Parathyroid adenoma (tissue), 2 donors: Measurements from ENCODE around the gene TUBA4B.

ENCODE experiments used
- H2AFZ ChIP-seq: fragments of 300-600 bp; sonication (generic); one replicate; pipeline ENCODE4 v1.7.0; 2017; ENCODE audit warnings: antibody characterized with exemption, mild to moderate bottlenecking
- H3K27ac ChIP-seq: fragments of 300-600 bp; sonication (generic); one replicate; pipeline ENCODE4 v1.7.0; 2017
- H3K27me3 ChIP-seq: fragments of 300-600 bp; sonication (generic); one replicate; pipeline ENCODE4 v1.7.0; 2017; ENCODE audit warnings: low read length; ENCODE audit not compliant: control insufficient read depth, insufficient read depth
- H3K36me3 ChIP-seq: fragments of 300-600 bp; sonication (generic); one replicate; pipeline ENCODE4 v1.7.0; 2017; ENCODE audit warnings: low read length; ENCODE audit not compliant: control insufficient read depth, insufficient read depth
- H3K4me1 ChIP-seq: fragments of 300-600 bp; sonication (generic); one replicate; pipeline ENCODE4 v1.7.0; 2017; ENCODE audit warnings: control low read depth
- H3K4me2 ChIP-seq: fragments of 300-600 bp; sonication (generic); one replicate; pipeline ENCODE4 v1.7.0; 2017; ENCODE audit warnings: low read length
- H3K4me3 ChIP-seq: fragments of 300-600 bp; sonication (generic); one replicate; pipeline ENCODE4 v1.7.0; 2017; ENCODE audit warnings: low read depth, low read length
- H3K79me2 ChIP-seq: fragments of 300-600 bp; sonication (generic); one replicate; pipeline ENCODE4 v1.7.0; 2017; ENCODE audit warnings: control low read depth
- H3K9ac ChIP-seq: fragments of 300-600 bp; sonication (generic); one replicate; pipeline ENCODE4 v1.7.0; 2017; ENCODE audit warnings: mild to moderate bottlenecking
- H3K9me3 ChIP-seq: fragments of 300-600 bp; sonication (generic); one replicate; pipeline ENCODE4 v1.7.0; 2017; ENCODE audit warnings: low read length; ENCODE audit not compliant: control insufficient read depth
- CTCF ChIP-seq: fragments of 300-600 bp; sonication (generic); IDR thresholded peaks from one replicate; pipeline ENCODE4 v1.7.0; 2017; ENCODE audit warnings: antibody characterized with exemption, mild to moderate bottlenecking
- donor health status: primary hyperparathyroidism.

TUBA4B gene

DNA sequence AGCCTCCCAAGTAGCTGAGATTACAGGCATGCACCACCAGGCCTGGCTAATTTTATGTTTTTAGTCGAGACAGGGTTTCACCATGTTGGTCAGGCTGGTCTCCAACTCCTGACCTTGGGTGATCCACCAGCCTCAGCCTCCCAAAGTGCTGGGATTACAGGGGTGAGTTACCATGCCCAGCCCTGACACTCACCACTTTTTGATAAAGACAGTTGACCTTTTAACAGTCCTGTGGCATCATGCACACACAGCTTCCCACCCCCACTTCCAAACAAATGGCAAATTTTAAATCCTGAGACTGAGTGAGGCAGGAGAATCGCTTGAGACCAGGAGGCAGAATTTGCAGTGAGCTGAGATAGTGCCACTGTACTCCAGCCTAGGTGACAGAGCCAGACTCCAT lies 20.0 kb downstream of the TUBA4B start:
- Histone ChIP-seq H3K36me3 (no peaks in the 10 kb centered on the region), H3K4me3 (no peak overlapping the region), H3K79me2 (no peaks in the 10 kb centered on the region), H3K27ac (no peak overlapping the region), H3K27me3 (no peaks in the 10 kb centered on the region), H2AFZ (no peak overlapping the region), H3K4me1 (peaks cover 9% of the 10 kb centered on the region), H3K9me3 (no peaks in the 10 kb centered on the region), H3K4me2 (no peak overlapping the region), H3K9ac (no peak overlapping the region)
- no peak for TF ChIP-seq CTCF

- Histone ChIP-seq H3K27ac (peak overlapping the region; percentile 32), H2AFZ (peak overlapping the region; percentile 88), H3K4me1 (peaks cover 18% of the 10 kb centered on the region), H3K9ac (no peak overlapping the region), H3K4me3 (no peak overlapping the region), H3K9me3 (no peaks in the 10 kb centered on the region), H3K4me2 (no peak overlapping the region), H3K79me2 (no peaks in the 10 kb centered on the region), H3K27me3 (no peaks in the 10 kb centered on the region), H3K36me3 (no peaks in the 10 kb centered on the region)
- no peak for TF ChIP-seq CTCF
Observed at GRCh38 chr2:219273937-219274336, 20.9 kb downstream of the TUBA4B start.

- Histone ChIP-seq H3K9ac (no peak overlapping the region), H2AFZ (peak overlapping the region; percentile 88), H3K27me3 (no peaks in the 10 kb centered on the region), H3K36me3 (no peaks in the 10 kb centered on the region), H3K4me3 (no peak overlapping the region), H3K27ac (peak overlapping the region; percentile 32), H3K79me2 (no peaks in the 10 kb centered on the region), H3K9me3 (no peaks in the 10 kb centered on the region), H3K4me1 (peaks cover 18% of the 10 kb centered on the region), H3K4me2 (peak overlapping the region; percentile 11)
- no peak for TF ChIP-seq CTCF
Observed at GRCh38 chr2:219274361-219274921, 21.4 kb downstream of the TUBA4B start.

DNA sequence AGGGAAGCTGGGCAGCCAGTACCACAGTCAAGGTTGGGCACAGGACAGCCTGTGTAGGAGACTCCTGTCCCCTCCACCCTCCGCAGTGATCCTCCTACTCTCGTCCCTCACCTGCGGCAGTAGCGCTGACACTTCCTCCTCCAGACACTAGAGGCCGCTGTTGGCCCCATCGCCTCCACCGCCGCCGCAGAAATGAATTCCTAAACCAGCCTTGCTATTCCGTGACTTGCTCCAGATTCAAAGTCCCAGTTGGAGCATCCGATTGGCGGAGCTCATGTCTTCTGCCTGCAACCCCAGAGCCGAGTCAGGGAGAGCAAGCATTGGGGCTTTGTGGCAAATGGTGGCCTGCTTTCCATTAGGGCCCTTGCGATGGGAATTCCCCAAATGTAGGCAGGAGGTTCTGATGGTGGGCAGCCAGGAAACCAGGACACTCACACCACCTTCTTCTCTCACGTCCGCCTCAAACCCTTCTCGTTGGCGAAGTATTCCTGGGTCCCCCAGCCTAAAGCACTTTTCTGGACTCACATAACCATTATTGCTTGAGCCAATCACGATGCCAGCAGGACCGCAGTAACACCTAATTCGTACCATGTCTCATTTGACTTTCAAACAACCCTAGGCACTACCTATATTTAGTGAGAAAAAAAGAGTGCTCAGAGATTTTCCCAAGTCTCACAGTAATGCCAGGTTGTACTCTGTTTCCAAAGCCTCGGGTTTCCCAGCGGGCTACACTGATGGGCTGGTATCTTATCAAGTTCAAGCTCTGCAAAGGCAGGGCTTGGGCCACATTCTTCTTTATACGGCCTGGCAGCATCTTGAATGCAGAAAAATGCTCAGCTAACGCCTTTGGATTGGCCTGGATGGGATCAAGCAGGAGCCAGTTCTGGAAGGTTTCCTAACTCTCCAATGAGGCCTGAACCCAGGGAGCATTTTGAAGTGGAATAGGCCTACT lies 24.9 kb downstream of the TUBA4B start:
- Histone ChIP-seq H3K9ac (no peak overlapping the region), H3K27me3 (no peaks in the 10 kb centered on the region), H2AFZ (peak overlapping the region; percentile 74), H3K4me2 (peak overlapping the region; percentile 69), H3K27ac (peak overlapping the region; percentile 82), H3K4me1 (peaks cover 23% of the 10 kb centered on the region), H3K36me3 (no peaks in the 10 kb centered on the region), H3K79me2 (no peaks in the 10 kb centered on the region), H3K4me3 (peak overlapping the region; percentile 72), H3K9me3 (no peaks in the 10 kb centered on the region)
- peak; percentile 100 for TF ChIP-seq CTCF
